ENCODE results near the gene PIP5K1B. TPM values are rescaled to one million over a fixed set of nuclear protein-coding genes. Genes with fewer than 3 reads are reported as not detected.

Gene PIP5K1B
- polyA plus RNA-seq, 1 donor (not counting 4 experiments of a cell fraction or from before 2014, with no cell fraction given) = not detected

GRCh38 chr9:69030851-69031645 is 326.0 kb downstream of the PIP5K1B start:
- FAIRE-seq = no peak
- no peaks in the 10 kb centered on the region for H3K27me3 ChIP-seq (ENCODE audit: control insufficient read depth, extremely low read depth, insufficient read depth, low read length)
- H3K9me1 ChIP-seq (ENCODE audit: control insufficient read depth, extremely low read depth, insufficient read depth, low read length) = no peaks in the 10 kb centered on the region
- H4K20me1 ChIP-seq (ENCODE audit: control insufficient read depth, extremely low read depth, insufficient read depth, low read length) = no peaks in the 10 kb centered on the region
- DNase-seq (ENCODE audit: low read depth, low spot score) = no peak
- dilution Hi-C loops (cut with MboI; ENCODE audit: extremely low pct_ligation_motif_present, low sequenced_read_pairs) = no loop called here
- H3K4me3 ChIP-seq (ENCODE audit: control insufficient read depth in 2 of 3, extremely low read depth in 1 of 3, insufficient read depth in 2 of 3, low read depth in 1 of 3, low read length in 3 of 3) = no peak overlapping the region
- H3K9me3 ChIP-seq (ENCODE audit: control insufficient read depth, low read depth, low read length) = peaks cover 2% of the 10 kb centered on the region
- no peak overlapping the region for H3K27ac ChIP-seq (ENCODE audit: control insufficient read depth, insufficient read depth, low read length)
- peaks cover 2% of the 10 kb centered on the region for H3K79me2 ChIP-seq (ENCODE audit: control insufficient read depth, insufficient read depth, low read length)
- H3K4me1 ChIP-seq (ENCODE audit: control insufficient read depth, extremely low read depth, insufficient read depth, low read length) = peaks cover 3% of the 10 kb centered on the region
- no peaks in the 10 kb centered on the region for H3K36me3 ChIP-seq (ENCODE audit: control insufficient read depth in 2 of 2, extremely low read depth in 1 of 2, insufficient read depth in 2 of 2, low read length in 2 of 2)
- TF ChIP-seq CTCF (optimal IDR thresholded peaks at IDR 0.05 in 1 of 3, IDR thresholded peaks at IDR 0.05 in 1 of 3, conservative IDR thresholded peaks at IDR 0.05 in 1 of 3; ENCODE audit: extremely low read depth in 1 of 3, insufficient read depth in 2 of 3, low read length in 3 of 3) = no peak
- TF ChIP-seq EZH2 (IDR thresholded peaks at IDR 0.05; ENCODE audit: low read length) = no peak
- no peak overlapping the region for H3K9ac ChIP-seq (ENCODE audit: control insufficient read depth, extremely low read depth, insufficient read depth, low read length)
- H2AFZ ChIP-seq (ENCODE audit: control insufficient read depth, low read length) = no peak overlapping the region
- no peak overlapping the region for H3K4me2 ChIP-seq (ENCODE audit: control insufficient read depth, extremely low read depth, insufficient read depth, low read depth, low read length)

- Histone ChIP-seq H3K9me1 (ENCODE audit: control insufficient read depth, extremely low read depth, insufficient read depth, low read length) (no peaks in the 10 kb centered on the region), H3K27ac (ENCODE audit: control insufficient read depth, insufficient read depth, low read length) (no peak overlapping the region), H3K36me3 (ENCODE audit: control insufficient read depth in 2 of 2, extremely low read depth in 1 of 2, insufficient read depth in 2 of 2, low read length in 2 of 2) (no peaks in the 10 kb centered on the region), H2AFZ (ENCODE audit: control insufficient read depth, low read length) (no peak overlapping the region), H3K9me3 (ENCODE audit: control insufficient read depth, low read depth, low read length) (peaks cover 2% of the 10 kb centered on the region), H3K4me2 (ENCODE audit: control insufficient read depth, extremely low read depth, insufficient read depth, low read depth, low read length) (no peak overlapping the region), H3K4me3 (ENCODE audit: control insufficient read depth in 2 of 3, extremely low read depth in 1 of 3, insufficient read depth in 2 of 3, low read depth in 1 of 3, low read length in 3 of 3) (no peak overlapping the region), H4K20me1 (ENCODE audit: control insufficient read depth, extremely low read depth, insufficient read depth, low read length) (no peaks in the 10 kb centered on the region), H3K27me3 (ENCODE audit: control insufficient read depth, extremely low read depth, insufficient read depth, low read length) (no peaks in the 10 kb centered on the region), H3K9ac (ENCODE audit: control insufficient read depth, extremely low read depth, insufficient read depth, low read length) (no peak overlapping the region), H3K4me1 (ENCODE audit: control insufficient read depth, extremely low read depth, insufficient read depth, low read length) (peaks cover 6% of the 10 kb centered on the region), H3K79me2 (ENCODE audit: control insufficient read depth, insufficient read depth, low read length) (peaks cover 21% of the 10 kb centered on the region)
- TF ChIP-seq CTCF (optimal IDR thresholded peaks at IDR 0.05 in 1 of 3, IDR thresholded peaks at IDR 0.05 in 1 of 3, conservative IDR thresholded peaks at IDR 0.05 in 1 of 3; ENCODE audit: extremely low read depth in 1 of 3, insufficient read depth in 2 of 3, low read length in 3 of 3) (no peak), EZH2 (IDR thresholded peaks at IDR 0.05; ENCODE audit: low read length) (no peak)
- FAIRE-seq (no peak), DNase-seq (ENCODE audit: low read depth, low spot score) (no peak)
- dilution Hi-C loops (cut with MboI; ENCODE audit: extremely low pct_ligation_motif_present, low sequenced_read_pairs) = no loop called here
Measured at GRCh38 chr9:69034071-69034470, 329.0 kb downstream of the PIP5K1B start.
